GM10248 (cell line): ENCODE data around the gene FHOD3.

Experiments used
- CTCF ChIA-PET: fragments of 300-600 bp; sonication (Branson Sonifier 250); formaldehyde crosslinking; extraction: SDS; loops from one replicate; lab custom pipeline; 2021; ENCODE audit warnings: antibody characterized with exemption; lab: Yijun Ruan, JAX
- POLR2A ChIA-PET: fragments of 350-650 bp; sonication (Branson Sonifier 250); formaldehyde crosslinking; extraction: SDS; loops from one replicate; lab custom pipeline; 2020; ENCODE audit warnings: antibody characterized with exemption; lab: Yijun Ruan, JAX
- DNase-seq: peaks from one replicate; pipeline ENCODE4 v3.0.0; 2012; ENCODE audit errors: extremely low spot score
- TF ChIP-seq, protein P1 (sequence below): IDR thresholded peaks from 2 replicates; pipeline ENCODE4 v1.5.1; 2012; ENCODE audit warnings: mild to moderate bottlenecking, low read depth; ENCODE audit errors: extremely low read depth, missing control alignments, control extremely low read depth

Gene FHOD3

GRCh38 chr18:36661999-36662398 lies 364.5 kb downstream of the FHOD3 start:
- ChIA-PET POLR2A (no interaction called here), CTCF (no interaction called here)
- DNase-seq, result no peak
- TF ChIP-seq, protein P1, sequence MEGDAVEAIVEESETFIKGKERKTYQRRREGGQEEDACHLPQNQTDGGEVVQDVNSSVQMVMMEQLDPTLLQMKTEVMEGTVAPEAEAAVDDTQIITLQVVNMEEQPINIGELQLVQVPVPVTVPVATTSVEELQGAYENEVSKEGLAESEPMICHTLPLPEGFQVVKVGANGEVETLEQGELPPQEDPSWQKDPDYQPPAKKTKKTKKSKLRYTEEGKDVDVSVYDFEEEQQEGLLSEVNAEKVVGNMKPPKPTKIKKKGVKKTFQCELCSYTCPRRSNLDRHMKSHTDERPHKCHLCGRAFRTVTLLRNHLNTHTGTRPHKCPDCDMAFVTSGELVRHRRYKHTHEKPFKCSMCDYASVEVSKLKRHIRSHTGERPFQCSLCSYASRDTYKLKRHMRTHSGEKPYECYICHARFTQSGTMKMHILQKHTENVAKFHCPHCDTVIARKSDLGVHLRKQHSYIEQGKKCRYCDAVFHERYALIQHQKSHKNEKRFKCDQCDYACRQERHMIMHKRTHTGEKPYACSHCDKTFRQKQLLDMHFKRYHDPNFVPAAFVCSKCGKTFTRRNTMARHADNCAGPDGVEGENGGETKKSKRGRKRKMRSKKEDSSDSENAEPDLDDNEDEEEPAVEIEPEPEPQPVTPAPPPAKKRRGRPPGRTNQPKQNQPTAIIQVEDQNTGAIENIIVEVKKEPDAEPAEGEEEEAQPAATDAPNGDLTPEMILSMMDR, result peak; percentile 24

GRCh38 chr18:36663312-36663711 lies 365.8 kb downstream of the FHOD3 start:
- ChIA-PET POLR2A (no interaction called here), CTCF (no interaction called here)
- TF ChIP-seq, protein P1, result no peak
- DNase-seq, result no peak

GRCh38 chr18:36665952-36666351 lies 368.4 kb downstream of the FHOD3 start:
- POLR2A ChIA-PET, result no interaction called here
- CTCF ChIA-PET, result no interaction called here

GRCh38 chr18:36667811-36668210 lies 370.3 kb downstream of the FHOD3 start:
- DNase-seq, result no peak
- POLR2A ChIA-PET, result no interaction called here
- TF ChIP-seq, protein P1, result no peak
- CTCF ChIA-PET, result interaction anchor here (0.9 to 2.2 kb wide), 2 partner anchors 13 to 20 kb away, joined by 3 to 8 read pairs; no protein-coding TSS in a partner anchor

More at GRCh38 chr18:36665952-36666351, 368.4 kb downstream of the FHOD3 start:
- TF ChIP-seq, protein P1, result no peak
- DNase-seq, result no peak

- ChIA-PET POLR2A (no interaction called here), CTCF (interaction anchor here (2.2 kb wide), 1 partner anchor 19 kb away, joined by 8 read pairs; no protein-coding TSS in a partner anchor)
- no peak for DNase-seq
- TF ChIP-seq, protein P1, result no peak
Observed at GRCh38 chr18:36668349-36668748, 370.8 kb downstream of the FHOD3 start.

GRCh38 chr18:36672437-36673344 lies 375.2 kb downstream of the FHOD3 start:
- ChIA-PET CTCF (interaction anchor here (2.4 to 3.1 kb wide), 2 partner anchors 15 to 16 kb away, joined by 14 to 17 read pairs; no protein-coding TSS in a partner anchor), POLR2A (no interaction called here)
- TF ChIP-seq, protein P1, result no peak
- DNase-seq, result no peak
